GM12878 (cell line): ENCODE data around the gene MYG1. TPM values are rescaled to one million over a fixed set of nuclear protein-coding genes. Genes with fewer than 3 reads are reported as not detected.

Source experiments
- ATAC-seq: fragments of 200-7000 bp; cut with Tn5 transposase; 3 replicates; pipeline ENCODE4 v1.9.1; 2020; ENCODE audit warnings: mild to moderate bottlenecking, moderate library complexity
- BruUV-seq: library from RNA; stranded (reverse); fragments of 400-500 nt; replicated peaks from 2 replicates; lab custom pipeline; 2021; lab: Mats Ljungman, UMichigan
- CTCF ChIA-PET: fragments of 300-600 bp; sonication (Branson Sonifier 250); formaldehyde crosslinking; extraction: SDS; loops from one replicate; lab custom pipeline; 2021; ENCODE audit warnings: inconsistent platforms; lab: Yijun Ruan, JAX
- POLR2A ChIA-PET: fragments of 350-600 bp; formaldehyde crosslinking; extraction: SDS; loops from one replicate; lab custom pipeline; 2021; ENCODE audit warnings: inconsistent platforms; lab: Charles Lee
- RAD21 ChIA-PET: fragments of 300-600 bp; sonication (Branson Sonifier 250); formaldehyde crosslinking; loops from one replicate; lab custom pipeline; 2023; ENCODE audit warnings: antibody characterized with exemption; ENCODE audit not compliant: unreplicated experiment; lab: Charles Lee
- SMC1A ChIA-PET: fragments of 300-600 bp; sonication (Branson Sonifier 250); formaldehyde crosslinking; loops from one replicate; lab custom pipeline; 2023; ENCODE audit not compliant: unreplicated experiment, uncharacterized antibody; lab: Charles Lee
- DNase-seq: peaks from one replicate; pipeline ENCODE4 v3.0.0-alpha.2; 2011; ENCODE audit warnings: low read depth, low spot score
- FAIRE-seq: peaks from 3 replicates; lab custom pipeline; 2011; peaks lifted over from hg19 to GRCh38; lab: Jason Lieb, UNC
- H2AFZ ChIP-seq: 2 replicates; pipeline ENCODE4 v1.6.0; 2011; ENCODE audit warnings: low read depth, low read length, control low read depth; ENCODE audit not compliant: control insufficient read depth
- H3K27ac ChIP-seq: 2 replicates; pipeline ENCODE4 v1.5.1; 2011; ENCODE audit warnings: control low read depth; ENCODE audit not compliant: control insufficient read depth, insufficient read depth
- H3K27me3 ChIP-seq, 2 experiments: replicated peaks in 1 of 2; 2 replicates each; pipeline versions ENCODE4 v1.6.0 to v1.6.1; 2011; ENCODE audit warnings: low read length in 1 of 2; ENCODE audit not compliant: control insufficient read depth in 2 of 2, insufficient read depth in 2 of 2
- H3K36me3 ChIP-seq, 2 experiments: 2 replicates each; pipeline ENCODE4 v1.5.1; 2011; ENCODE audit warnings: low read length in 1 of 2; ENCODE audit not compliant: control insufficient read depth in 2 of 2, insufficient read depth in 2 of 2
- H3K4me1 ChIP-seq: 2 replicates; pipeline ENCODE4 v1.6.1; 2011; ENCODE audit warnings: mild to moderate bottlenecking, low read length, moderate library complexity, mixed read lengths; ENCODE audit not compliant: control insufficient read depth, insufficient read depth
- H3K4me2 ChIP-seq: 2 replicates; pipeline ENCODE4 v1.6.0; 2011; ENCODE audit warnings: control low read depth; ENCODE audit not compliant: control insufficient read depth, insufficient read depth
- H3K4me3 ChIP-seq: fragments of 200-600 bp; sonication (generic); 2 replicates; pipeline ENCODE4 v1.5.1; 2016
- H3K79me2 ChIP-seq: 2 replicates; pipeline ENCODE4 v1.6.0; 2011; ENCODE audit warnings: low read length; ENCODE audit not compliant: control insufficient read depth, insufficient read depth
- H3K9ac ChIP-seq: 2 replicates; pipeline ENCODE4 v1.8.0; 2011; ENCODE audit warnings: low read length, control low read depth, mixed read lengths; ENCODE audit not compliant: control insufficient read depth, insufficient read depth
- H3K9me3 ChIP-seq: replicated peaks from 3 replicates; pipeline ENCODE4 v1.5.1; 2011; ENCODE audit warnings: mild to moderate bottlenecking, low read length; ENCODE audit not compliant: control insufficient read depth, insufficient read depth
- H4K20me1 ChIP-seq: 2 replicates; pipeline ENCODE4 v1.6.0; 2011; ENCODE audit not compliant: control insufficient read depth, insufficient read depth
- CREM ChIP-seq: IDR thresholded peaks from 2 replicates; pipeline ENCODE4 v1.6.1; 2014; ENCODE audit warnings: antibody characterized with exemption, low read depth
- EP300 ChIP-seq, 2 experiments: fragments of 150-350 bp in 1 of 2; IDR thresholded peaks; 2 replicates each; pipeline ENCODE4 v1.6.1; 2011 to 2012; ENCODE audit warnings: low read depth in 2 of 2, low read length in 2 of 2, borderline replicate concordance in 1 of 2, improper control_type of control experiment in 1 of 2, inconsistent platforms in 1 of 2; ENCODE audit not compliant: control insufficient read depth in 1 of 2
- POLR2A ChIP-seq: IDR thresholded peaks from 2 replicates; pipeline ENCODE4 v1.6.1; 2011; ENCODE audit warnings: low read depth, mild to moderate bottlenecking, low read length
- ZSCAN29 ChIP-seq: fragments of 450-650 bp; IDR thresholded peaks from 2 replicates; pipeline ENCODE4 v1.6.1; 2017; ENCODE audit warnings: mild to moderate bottlenecking, moderate library complexity
- WGBS: methylation state at CpG from one replicate; pipeline ENCODE4 v1.1.6; 2016; ENCODE audit warnings: low lambda C conversion rate; ENCODE audit not compliant: insufficient replicate concordance, insufficient coverage; ENCODE audit errors: missing lambda C conversion rate; 5-methylcytosine and 5-hydroxymethylcytosine counted together
- in situ Hi-C: fragments of 300-500 bp; cut with MboI; formaldehyde crosslinking; loops from 9 replicates; pipeline ENCODE4 v1.14.3; 2018; ENCODE audit warnings: mixed read lengths
- intact Hi-C: fragments of 100-400 bp; cut with micrococcal nuclease; formaldehyde crosslinking; loops from one replicate; pipeline ENCODE4 v1.14.2; 2022; ENCODE audit not compliant: unreplicated experiment
- polyA plus RNA-seq, 11 experiments: library from polyadenylated mRNA; depleted of rRNA in 4 of 11; unstranded in 6 of 11; stranded (reverse) in 5 of 11; fragments of >200 nt; fragmentation: Nextera tagmentation in 4 of 11; fragmentation: Illumina TruSeq in 1 of 11; extraction: Ambion mirVana in 4 of 11; extraction: Trizol in 1 of 11; gene quantifications; 1 replicate in 1 of 11; 2 replicates in 10 of 11; pipeline versions ENCODE4 v1.2.1 to v1.2.3, GENCODE V29; 2011 to 2016; ENCODE audit warnings: inconsistent platforms in 2 of 11, missing spikeins in 2 of 11, low read depth in 1 of 11
- total RNA-seq, 4 experiments: library from RNA; depleted of rRNA in 3 of 4; stranded (reverse); fragments of >200 nt in 3 of 4; fragmentation: Illumina TruSeq in 1 of 4; extraction: Trizol in 1 of 4; gene quantifications; 2 replicates each; pipeline versions ENCODE4 v1.2.1 to v1.2.3, GENCODE V29; 2013 to 2021

The MYG1 gene
- total and polyA plus RNA-seq, 10 of the 15 experiments (the other 5 are each of a cell fraction or from before 2014, with no cell fraction given), result 20.7 to 81.0 (median 49.4) TPM

DNA sequence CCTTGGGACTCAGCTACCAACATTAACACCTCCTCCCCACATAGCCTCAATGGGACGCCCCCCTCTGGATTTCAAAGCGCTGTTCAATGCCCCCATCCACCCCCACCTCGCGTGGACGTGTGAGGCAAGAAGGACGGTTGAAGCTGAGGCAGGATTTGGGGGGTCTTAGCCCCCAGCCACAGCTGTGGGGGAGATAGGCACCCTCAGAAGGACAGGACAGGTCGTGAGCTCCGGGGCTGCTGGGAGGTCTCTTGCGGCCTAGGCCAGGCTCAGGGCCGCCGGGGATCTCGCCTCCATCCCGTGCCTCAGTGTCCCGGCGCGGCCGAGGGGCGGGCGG is 45.0 kb downstream of the MYG1 start:
- Histone ChIP-seq H3K36me3 (no peaks in the 10 kb centered on the region), H2AFZ (peak overlapping the region; percentile 28; the same call in 1 of the 2 replicates), H3K9ac (no peak overlapping the region; the same call in 1 of the 2 replicates), H3K4me3 (no peak overlapping the region; the same call in 1 of the 2 replicates), H3K27ac (no peak overlapping the region), H3K79me2 (no peaks in the 10 kb centered on the region), H3K4me1 (peaks cover 5% of the 10 kb centered on the region), H3K9me3 (no peaks in the 10 kb centered on the region), H3K4me2 (no peak overlapping the region), H3K27me3 (peaks cover 0 to 5% of the 10 kb centered on the region in 2 experiments; a peak in 1 of 4 replicates), H4K20me1 (no peaks in the 10 kb centered on the region)
- POLR2A ChIA-PET, result interaction anchor here (1.1 to 3.4 kb wide), 7 partner anchors 9 to 157 kb away, joined by 3 to 41 read pairs (median 6); partner anchors contain the start of genes SP1 and TARBP2
- CTCF ChIA-PET, result interaction anchor here (0.5 to 7.5 kb wide), 46 partner anchors 8 to 847 kb away, joined by 3 to 240 read pairs (median 5); partner anchors contain the start of genes AAAS, CSAD, ESPL1 and MYG1
- FAIRE-seq (no peak), DNase-seq (no peak), ATAC-seq (no peak)
- in situ Hi-C loops (no loop called here), intact Hi-C loops (no loop called here)
- no peak for TF ChIP-seq POLR2A
- no peak for TF ChIP-seq CREM
- no peak for TF ChIP-seq EP300 (IDR thresholded peaks at IDR 0.05; ENCODE audit: borderline replicate concordance in 1 of 2, control insufficient read depth in 1 of 2, low read depth in 2 of 2, low read length in 2 of 2)
- no peak for TF ChIP-seq ZSCAN29
- 0% methylated on average over 17 of the region's 19 CpGs for WGBS
- RAD21 ChIA-PET, result interaction anchor here (0.7 to 2.6 kb wide), 23 partner anchors 9 to 401 kb away, joined by 3 to 118 read pairs (median 8); partner anchors contain the start of genes AAAS, ESPL1, MYG1 and PFDN5
- SMC1A ChIA-PET, result interaction anchor here (0.6 to 4.2 kb wide), 20 partner anchors 8 to 195 kb away, joined by 3 to 123 read pairs (median 4); partner anchors contain the start of genes AAAS, MYG1 and PFDN5
- BruUV-seq, result no TSS peak
